OCI-LY7 (cell line): ENCODE data around the gene ANO9. TPM values are rescaled to one million over a fixed set of nuclear protein-coding genes. Genes with fewer than 3 reads are reported as not detected.
A peak's percentile ranks its signal among the peaks of the same experiment; 100 is the strongest.

Experiments used
- BruUV-seq: library from RNA; stranded (reverse); fragments of 400-500 nt; replicated peaks from 2 replicates; lab custom pipeline; 2021; lab: Mats Ljungman, UMichigan
- CTCF ChIA-PET: fragments of 300-600 bp; sonication (Branson Sonifier 250); formaldehyde crosslinking; loops from one replicate; lab custom pipeline; 2022; ENCODE audit warnings: antibody characterized with exemption; ENCODE audit not compliant: unreplicated experiment; lab: Charles Lee
- POLR2A ChIA-PET: fragments of 300-600 bp; sonication (Branson Sonifier 250); formaldehyde crosslinking; loops from one replicate; lab custom pipeline; 2022; ENCODE audit warnings: antibody characterized with exemption; lab: Charles Lee
- DNase-seq: peaks from one replicate; pipeline ENCODE4 v3.0.0-alpha.2; 2015; ENCODE audit warnings: low spot score
- H2AFZ ChIP-seq: fragments of 200-600 bp; sonication (generic), shearing (Covaris generic); 2 replicates; pipeline ENCODE4 v1.6.1; 2014; ENCODE audit warnings: mild to moderate bottlenecking, antibody characterized with exemption, low read length, moderate library complexity
- H3K27ac ChIP-seq: fragments of 200-600 bp; sonication (generic); 2 replicates; pipeline ENCODE4 v1.5.1; 2014; ENCODE audit warnings: mixed run types, low read depth, mild to moderate bottlenecking, moderate library complexity, low read length, inconsistent platforms; ENCODE audit not compliant: poor library complexity, severe bottlenecking
- H3K36me3 ChIP-seq: fragments of 200-600 bp; sonication (generic); 2 replicates; pipeline ENCODE4 v1.6.1; 2014; ENCODE audit warnings: mild to moderate bottlenecking, antibody characterized with exemption, low read length, moderate library complexity, mixed read lengths; ENCODE audit not compliant: insufficient read depth
- H3K4me1 ChIP-seq: fragments of 200-600 bp; sonication (generic); 2 replicates; pipeline ENCODE4 v1.5.1; 2014; ENCODE audit warnings: mild to moderate bottlenecking, low read length; ENCODE audit not compliant: insufficient read depth, poor library complexity, severe bottlenecking
- H3K4me2 ChIP-seq: fragments of 200-600 bp; sonication (generic); 2 replicates; pipeline ENCODE4 v1.6.1; 2014; ENCODE audit warnings: mild to moderate bottlenecking, low read length
- H3K4me3 ChIP-seq: fragments of 200-600 bp; sonication (generic); 2 replicates; pipeline ENCODE4 v1.5.1; 2014; ENCODE audit warnings: mild to moderate bottlenecking, low read depth, low read length; ENCODE audit not compliant: poor library complexity, severe bottlenecking
- H3K79me2 ChIP-seq: fragments of 200-600 bp; sonication (generic); 2 replicates; pipeline ENCODE4 v1.6.1; 2016; ENCODE audit warnings: low read depth, mild to moderate bottlenecking, low read length, moderate library complexity, mixed read lengths; ENCODE audit not compliant: insufficient read depth
- H3K9me2 ChIP-seq: fragments of 200-600 bp; sonication (generic); 2 replicates; pipeline ENCODE4 v1.6.1; 2016; ENCODE audit warnings: mild to moderate bottlenecking, low read length, mixed read lengths; ENCODE audit not compliant: insufficient read depth
- H3K9me3 ChIP-seq: fragments of 200-600 bp; sonication (generic); 2 replicates; pipeline ENCODE4 v1.6.1; 2014; ENCODE audit warnings: mild to moderate bottlenecking, mixed run types, low read length, mixed read lengths
- H4K20me1 ChIP-seq: fragments of 200-600 bp; sonication (generic); 2 replicates; pipeline ENCODE4 v1.6.1; 2014; ENCODE audit warnings: mild to moderate bottlenecking, antibody characterized with exemption, low read length, moderate library complexity, mixed read lengths; ENCODE audit not compliant: insufficient read depth
- CTCF ChIP-seq: fragments of 200-600 bp; sonication (generic); conservative IDR thresholded peaks from 2 replicates; pipeline ENCODE4 v1.5.1; 2014; ENCODE audit warnings: mild to moderate bottlenecking, antibody characterized with exemption, low read length, moderate library complexity, mixed read lengths
- EZH2phosphoT487 ChIP-seq: fragments of 200-600 bp; sonication (generic); IDR thresholded peaks from 2 replicates; pipeline ENCODE4 v1.6.1; 2018; ENCODE audit warnings: low read depth, borderline replicate concordance, mild to moderate bottlenecking, mixed run types, antibody characterized with exemption, low read length, moderate library complexity, mixed read lengths
- intact Hi-C: fragments of 100-400 bp; cut with micrococcal nuclease; formaldehyde crosslinking; loops from one replicate; pipeline ENCODE4 v1.10.0; 2022; ENCODE audit not compliant: unreplicated experiment
- total RNA-seq, 2 experiments: library from RNA; depleted of rRNA in 1 of 2; stranded (reverse); fragments of >200 nt in 1 of 2; shearing (Covaris generic) in 1 of 2; gene quantifications; 2 replicates each; pipeline ENCODE4 v1.2.3, GENCODE V29; 2014 to 2022

ANO9 gene
- total RNA-seq, 2 experiments from 2014 or later = 25.7 to 27.6 TPM

GRCh38 chr11:445765-446588 is 4.2 kb upstream of the ANO9 start:
- CTCF ChIA-PET = no interaction called here

GRCh38 chr11:444396-445144 is 2.8 kb upstream of the ANO9 start:
- no TSS peak for BruUV-seq
- TF ChIP-seq CTCF (no peak), EZH2phosphoT487 (no peak)
- no peak overlapping the region for H3K27ac ChIP-seq
- H3K9me3 ChIP-seq = no peaks in the 10 kb centered on the region
- DNase-seq = no peak
- H3K36me3 ChIP-seq = no peaks in the 10 kb centered on the region
- ChIA-PET CTCF (no interaction called here), POLR2A (interaction anchor here (0.8 kb wide), 1 partner anchor 114 kb away, joined by 3 read pairs; no protein-coding TSS in a partner anchor)
- no peaks in the 10 kb centered on the region for H4K20me1 ChIP-seq
- H2AFZ ChIP-seq = no peak overlapping the region
- H3K4me3 ChIP-seq = no peak overlapping the region
- H3K4me1 ChIP-seq = peaks cover 23% of the 10 kb centered on the region
- no peak overlapping the region for H3K4me2 ChIP-seq
- intact Hi-C loops = loop anchor here (5.0 kb wide), 1 partner anchor 93 kb away; the partner anchor contains the start of genes HRAS and LRRC56
- no peaks in the 10 kb centered on the region; the same call in 1 of the 2 replicates for H3K79me2 ChIP-seq
- no peaks in the 10 kb centered on the region for H3K9me2 ChIP-seq

More at GRCh38 chr11:445765-446588, 4.2 kb upstream of the ANO9 start:
- H3K9me3 ChIP-seq = no peaks in the 10 kb centered on the region
- DNase-seq = no peak
- no peak overlapping the region for H3K4me3 ChIP-seq
- POLR2A ChIA-PET = interaction anchor here (0.5 to 0.7 kb wide), 2 partner anchors 35 to 248 kb away, joined by 3 read pairs; no protein-coding TSS in a partner anchor
- intact Hi-C loops = loop anchor here (5.0 kb wide), 1 partner anchor 91 kb away; the partner anchor contains the start of genes HRAS and LRRC56
- H3K4me2 ChIP-seq = no peak overlapping the region
- no peaks in the 10 kb centered on the region for H3K36me3 ChIP-seq
- H2AFZ ChIP-seq = peak overlapping the region; percentile 42
- peaks cover 25% of the 10 kb centered on the region for H3K4me1 ChIP-seq
- no peaks in the 10 kb centered on the region for H4K20me1 ChIP-seq
- H3K79me2 ChIP-seq = no peaks in the 10 kb centered on the region; the same call in 1 of the 2 replicates
- no TSS peak for BruUV-seq
- no peak overlapping the region for H3K27ac ChIP-seq
- no peak for TF ChIP-seq EZH2phosphoT487
- no peak for TF ChIP-seq CTCF
- H3K9me2 ChIP-seq = no peaks in the 10 kb centered on the region
